Activated naive CD4-positive, alpha-beta T cell treated with anti-CD3 and anti-CD28 coated beads for 36 hours (primary cell): ENCODE measurements around the gene RAI2. TPM values are rescaled to one million over a fixed set of nuclear protein-coding genes. Genes with fewer than 3 reads are reported as not detected.
"Not testable (repeated sequence)": the region's sequence is repeated elsewhere in the genome, so short reads cannot be mapped to it uniquely, and the experiment has no call there.

Source experiments
- CTCF ChIA-PET: fragments of 350-600 bp; sonication (Branson Sonifier 250); formaldehyde crosslinking; loops from one replicate; lab custom pipeline; 2021; ENCODE audit warnings: antibody characterized with exemption; lab: Charles Lee
- DNase-seq: peaks from one replicate; pipeline ENCODE4 v3.0.0-alpha.2; 2020
- H3K27ac Mint-ChIP-seq: one replicate; pipeline ENCODE4 v1.8.0; 2021; ENCODE audit warnings: mild to moderate bottlenecking, mixed read lengths
- H3K27me3 Mint-ChIP-seq: one replicate; pipeline ENCODE4 v1.8.0; 2021; ENCODE audit warnings: low read depth, mixed read lengths
- H3K36me3 Mint-ChIP-seq: one replicate; pipeline ENCODE4 v1.8.0; 2021; ENCODE audit warnings: low read depth, mixed read lengths
- H3K4me1 Mint-ChIP-seq: one replicate; pipeline ENCODE4 v1.8.0; 2021; ENCODE audit warnings: low read depth, mixed read lengths
- H3K4me3 Mint-ChIP-seq: one replicate; pipeline ENCODE4 v1.8.0; 2021; ENCODE audit warnings: mild to moderate bottlenecking, moderate library complexity, mixed read lengths
- H3K9me3 Mint-ChIP-seq: one replicate; pipeline ENCODE4 v1.8.0; 2021; ENCODE audit warnings: mixed read lengths
- intact Hi-C: fragments of 100-400 bp; cut with micrococcal nuclease; formaldehyde crosslinking; loops from one replicate; pipeline ENCODE4 v1.15.1; 2023
- total RNA-seq, 2 experiments: library from RNA; stranded (reverse); gene quantifications; one replicate each; pipeline ENCODE4 v1.2.3, GENCODE V29; 2021

RAI2 gene
- total RNA-seq, 2 experiments from 2014 or later = 0.50 to 0.59 TPM

DNA sequence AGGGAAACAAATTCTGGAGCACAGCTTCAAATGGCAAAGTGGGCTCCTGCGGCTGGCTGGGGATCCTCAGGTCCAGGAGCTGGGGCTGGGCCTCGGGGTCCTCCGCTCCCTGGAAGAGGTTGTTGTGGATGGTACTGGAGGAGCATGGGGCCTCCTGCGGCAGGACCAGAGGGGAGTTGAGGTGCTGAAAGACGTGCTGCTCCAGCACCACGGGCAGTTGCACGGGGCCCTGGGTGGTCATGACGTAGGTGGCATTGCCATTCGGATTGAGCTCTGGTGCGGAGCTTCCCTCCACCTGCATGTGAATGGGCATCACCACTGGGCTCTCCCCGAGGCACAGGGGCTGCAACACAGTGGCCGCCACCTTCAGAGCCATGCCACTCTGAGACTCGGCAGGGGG, 59.7 kb downstream of the RAI2 start:
- DNase-seq = no peak
- H3K4me3 Mint-ChIP-seq = no peak overlapping the region
- H3K27ac Mint-ChIP-seq = no peak overlapping the region
- intact Hi-C loops = no loop called here
- no peaks in the 10 kb centered on the region for H3K9me3 Mint-ChIP-seq
- H3K36me3 Mint-ChIP-seq = no peaks in the 10 kb centered on the region
- CTCF ChIA-PET = interaction anchor here (1.0 kb wide), 1 partner anchor 13 kb away, joined by 3 read pairs; no protein-coding TSS in a partner anchor
- H3K27me3 Mint-ChIP-seq = no peaks in the 10 kb centered on the region
- peaks cover 5% of the 10 kb centered on the region for H3K4me1 Mint-ChIP-seq

- Mint-ChIP-seq H3K4me1 (peaks cover 5% of the 10 kb centered on the region), H3K4me3 (no peak overlapping the region), H3K36me3 (no peaks in the 10 kb centered on the region), H3K27me3 (no peaks in the 10 kb centered on the region), H3K9me3 (no peaks in the 10 kb centered on the region), H3K27ac (no peak overlapping the region)
- CTCF ChIA-PET = interaction anchor here (0.6 kb wide), 1 partner anchor 148 kb away, joined by 3 read pairs; no protein-coding TSS in a partner anchor
- no peak for DNase-seq
- intact Hi-C loops = no loop called here
Observed at GRCh38 chrX:17798921-17799320, 62.2 kb downstream of the RAI2 start.

- no peak overlapping the region for H3K4me3 Mint-ChIP-seq
- no peaks in the 10 kb centered on the region for H3K27me3 Mint-ChIP-seq
- H3K36me3 Mint-ChIP-seq = no peaks in the 10 kb centered on the region
- no peak overlapping the region for H3K27ac Mint-ChIP-seq
- CTCF ChIA-PET = interaction anchor here (0.5 kb wide), 1 partner anchor 994 kb away, joined by 4 read pairs; no protein-coding TSS in a partner anchor
- DNase-seq = no peak
- no peaks in the 10 kb centered on the region for H3K9me3 Mint-ChIP-seq
- intact Hi-C loops = no loop called here
- H3K4me1 Mint-ChIP-seq = peaks cover 8% of the 10 kb centered on the region
Observed at GRCh38 chrX:17792826-17793225, 68.3 kb downstream of the RAI2 start.

DNA sequence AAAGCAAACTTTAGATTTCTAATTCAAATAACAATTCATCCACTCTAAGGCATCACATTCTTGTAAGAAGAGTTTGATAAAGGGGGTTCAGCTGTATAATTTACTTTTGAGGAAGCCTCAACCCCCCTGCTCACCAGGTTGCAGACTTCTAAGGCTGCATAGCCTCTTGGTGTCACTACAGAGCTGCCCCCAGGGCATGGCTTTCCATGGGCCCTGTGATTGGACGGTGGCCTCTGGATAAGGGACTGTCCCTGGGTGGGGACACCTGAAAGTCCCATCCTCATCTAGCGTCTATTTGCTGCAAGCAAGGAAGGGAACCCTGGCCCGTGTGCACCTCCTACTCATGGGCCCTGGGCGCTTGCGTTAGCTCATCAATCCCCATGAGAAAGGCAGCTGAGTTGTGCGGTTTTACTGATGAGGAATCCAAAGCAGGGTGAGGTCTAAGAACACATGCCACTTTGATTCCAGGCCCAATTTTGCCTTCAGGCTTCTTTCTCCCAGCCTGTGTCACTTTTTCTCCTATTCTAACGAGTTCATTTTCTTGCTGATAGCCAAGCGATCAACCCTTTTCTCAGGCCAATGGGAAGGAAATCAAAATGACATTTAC, 72.0 kb downstream of the RAI2 start:
- DNase-seq = no peak
- CTCF ChIA-PET = interaction anchor here (0.7 to 1.4 kb wide), 2 partner anchors 148 to 434 kb away, joined by 3 read pairs; no protein-coding TSS in a partner anchor
- Mint-ChIP-seq H3K27me3 (no peaks in the 10 kb centered on the region), H3K4me1 (peaks cover 15% of the 10 kb centered on the region), H3K27ac (no peak overlapping the region), H3K4me3 (no peak overlapping the region), H3K9me3 (no peaks in the 10 kb centered on the region), H3K36me3 (no peaks in the 10 kb centered on the region)
- intact Hi-C loops = loop anchor here (1.0 to 10.0 kb wide), 4 partner anchors 44 to 588 kb away; partner anchors contain the start of gene RAI2

- CTCF ChIA-PET = interaction anchor here (0.8 to 1.4 kb wide), 4 partner anchors 13 to 435 kb away, joined by 3 to 4 read pairs (median 3); no protein-coding TSS in a partner anchor
- DNase-seq = peak; percentile 59
- no peaks in the 10 kb centered on the region for H3K9me3 Mint-ChIP-seq
- H3K27me3 Mint-ChIP-seq = no peaks in the 10 kb centered on the region
- H3K27ac Mint-ChIP-seq = no peak overlapping the region
- H3K4me1 Mint-ChIP-seq = peaks cover 15% of the 10 kb centered on the region
- intact Hi-C loops = loop anchor here (1.0 to 10.0 kb wide), 4 partner anchors 43 to 588 kb away; partner anchors contain the start of gene RAI2
- H3K4me3 Mint-ChIP-seq = no peak overlapping the region
- H3K36me3 Mint-ChIP-seq = no peaks in the 10 kb centered on the region
Observed at GRCh38 chrX:17788439-17788838, 72.7 kb downstream of the RAI2 start.

DNA sequence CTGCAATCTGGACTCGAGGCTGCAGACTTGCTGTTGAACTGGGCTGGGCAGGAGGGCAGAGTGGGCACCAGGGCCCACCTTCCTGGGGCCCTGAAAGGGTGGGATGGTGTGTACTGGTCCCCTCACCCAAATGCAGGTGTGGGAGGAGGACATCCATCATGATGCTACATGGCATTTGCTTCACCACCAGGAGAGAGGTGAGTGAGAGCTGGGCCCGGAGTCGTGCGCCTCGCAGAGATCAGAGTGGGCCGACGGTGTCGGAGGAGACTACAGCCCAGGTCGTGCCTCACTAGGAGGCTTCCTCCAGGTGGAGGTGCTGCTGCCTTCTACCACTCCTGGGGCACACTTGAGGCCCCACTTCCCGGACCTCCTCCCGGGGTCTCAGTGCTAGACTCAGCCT, 73.5 kb downstream of the RAI2 start:
- intact Hi-C loops = loop anchor here (10.0 kb wide), 1 partner anchor 77 kb away; the partner anchor contains the start of gene RAI2
- H3K27me3 Mint-ChIP-seq = no peaks in the 10 kb centered on the region
- no peaks in the 10 kb centered on the region for H3K9me3 Mint-ChIP-seq
- H3K27ac Mint-ChIP-seq = no peak overlapping the region
- H3K4me3 Mint-ChIP-seq = no peak overlapping the region
- H3K36me3 Mint-ChIP-seq = no peaks in the 10 kb centered on the region
- no peak for DNase-seq
- peaks cover 15% of the 10 kb centered on the region for H3K4me1 Mint-ChIP-seq
- CTCF ChIA-PET = interaction anchor here (0.6 to 1.4 kb wide), 6 partner anchors 14 to 436 kb away, joined by 3 to 5 read pairs (median 4); no protein-coding TSS in a partner anchor

- H3K9me3 Mint-ChIP-seq, H3K27me3 Mint-ChIP-seq, H3K36me3 Mint-ChIP-seq, CTCF ChIA-PET, H3K27ac Mint-ChIP-seq, DNase-seq: not testable (repeated sequence)
- peak overlapping the region; percentile 21 for H3K4me3 Mint-ChIP-seq
- peaks cover 15% of the 10 kb centered on the region for H3K4me1 Mint-ChIP-seq
- intact Hi-C loops = loop anchor here (10.0 kb wide), 1 partner anchor 78 kb away; the partner anchor contains the start of gene RAI2
Observed at GRCh38 chrX:17786554-17787347, 74.3 kb downstream of the RAI2 start.

GRCh38 chrX:17779434-17779833, 81.7 kb downstream of the RAI2 start:
- H3K9me3 Mint-ChIP-seq = no peaks in the 10 kb centered on the region
- H3K27ac Mint-ChIP-seq = no peak overlapping the region
- H3K4me1 Mint-ChIP-seq = peaks cover 29% of the 10 kb centered on the region
- intact Hi-C loops = no loop called here
- CTCF ChIA-PET = interaction anchor here (0.8 kb wide), 1 partner anchor 35 kb away, joined by 3 read pairs; no protein-coding TSS in a partner anchor
- no peak overlapping the region for H3K4me3 Mint-ChIP-seq
- no peak for DNase-seq
- H3K36me3 Mint-ChIP-seq = no peaks in the 10 kb centered on the region
- no peaks in the 10 kb centered on the region for H3K27me3 Mint-ChIP-seq

- Mint-ChIP-seq H3K27me3 (no peaks in the 10 kb centered on the region), H3K4me1 (peaks cover 29% of the 10 kb centered on the region), H3K27ac (peak overlapping the region; percentile 47), H3K9me3 (no peaks in the 10 kb centered on the region), H3K4me3 (no peak overlapping the region), H3K36me3 (no peaks in the 10 kb centered on the region)
- intact Hi-C loops = no loop called here
- CTCF ChIA-PET = interaction anchor here (0.8 kb wide), 1 partner anchor 34 kb away, joined by 3 read pairs; no protein-coding TSS in a partner anchor
- DNase-seq = no peak
Observed at GRCh38 chrX:17778997-17779396, 82.1 kb downstream of the RAI2 start.

GRCh38 chrX:17774053-17774452, 87.0 kb downstream of the RAI2 start:
- no peak overlapping the region for H3K4me3 Mint-ChIP-seq
- H3K9me3 Mint-ChIP-seq = no peaks in the 10 kb centered on the region
- DNase-seq = no peak
- peaks cover 18% of the 10 kb centered on the region for H3K4me1 Mint-ChIP-seq
- H3K27ac Mint-ChIP-seq = no peak overlapping the region
- H3K27me3 Mint-ChIP-seq = no peaks in the 10 kb centered on the region
- H3K36me3 Mint-ChIP-seq = no peaks in the 10 kb centered on the region
- intact Hi-C loops = no loop called here
- CTCF ChIA-PET = no interaction called here

DNA sequence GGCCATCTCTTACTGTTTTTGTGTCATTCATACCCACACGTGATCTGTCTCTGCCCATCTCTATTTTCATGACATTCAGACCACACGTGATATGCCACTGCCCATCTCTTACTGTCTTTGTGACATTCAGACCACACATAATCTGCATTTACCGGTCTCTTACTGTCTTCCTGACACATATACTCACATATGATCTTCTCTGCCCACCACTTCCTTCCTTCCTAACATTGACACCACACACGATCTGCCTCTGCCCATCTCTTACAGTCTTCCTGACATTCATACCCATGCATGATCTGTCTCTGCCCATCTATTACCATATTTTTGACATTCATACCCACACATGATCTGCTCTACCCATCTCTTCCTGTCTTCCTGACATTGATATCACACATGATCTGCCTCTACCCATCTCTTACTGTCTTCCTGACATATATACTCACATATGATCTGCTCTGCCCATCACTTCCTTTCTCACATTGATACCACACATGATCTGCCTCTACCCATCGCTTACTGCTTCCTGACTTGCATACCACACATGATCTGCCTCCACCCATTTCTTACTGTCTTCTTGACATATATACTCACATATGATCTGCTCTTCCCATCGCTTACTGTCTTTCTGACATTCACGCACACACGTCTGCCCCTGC, 87.7 kb downstream of the RAI2 start:
- Mint-ChIP-seq H3K4me3 (no peak overlapping the region), H3K36me3 (no peaks in the 10 kb centered on the region), H3K4me1 (peaks cover 11% of the 10 kb centered on the region), H3K27ac (no peak overlapping the region), H3K9me3 (no peaks in the 10 kb centered on the region), H3K27me3 (no peaks in the 10 kb centered on the region)
- CTCF ChIA-PET = no interaction called here
- no peak for DNase-seq
- intact Hi-C loops = loop anchor here (2.0 kb wide), 1 partner anchor 37 kb away; the partner anchor contains the start of gene SCML1
